HG03108 (cell line): ENCODE results near the gene RAPGEF2.

Experiments used
- ATAC-seq: cut with Tn5 transposase; IDR thresholded peaks from one replicate; pipeline ENCODE4 v1.9.1; 2021; ENCODE audit warnings: moderate library complexity; ENCODE audit not compliant: unreplicated experiment

RAPGEF2 gene

DNA sequence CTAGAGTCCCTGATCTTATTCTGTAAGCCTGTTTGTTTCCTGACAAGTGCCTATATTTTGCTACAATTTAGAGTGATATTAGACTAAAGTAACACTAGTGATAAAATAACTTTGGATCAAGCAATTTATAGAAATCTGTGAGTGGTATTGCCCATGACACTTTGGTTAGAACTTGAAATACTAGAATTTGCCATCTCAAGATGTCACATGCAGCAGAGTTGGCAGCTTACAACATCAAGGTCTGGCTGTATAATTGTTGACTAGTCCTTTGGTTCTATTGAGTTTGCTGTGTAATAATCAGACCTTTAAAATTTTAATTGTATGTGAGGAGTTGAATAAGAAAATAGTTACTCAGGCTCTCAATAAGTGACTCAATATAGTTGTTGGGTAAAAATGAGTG is 167.1 kb downstream of the RAPGEF2 start:
- no peak for ATAC-seq

DNA sequence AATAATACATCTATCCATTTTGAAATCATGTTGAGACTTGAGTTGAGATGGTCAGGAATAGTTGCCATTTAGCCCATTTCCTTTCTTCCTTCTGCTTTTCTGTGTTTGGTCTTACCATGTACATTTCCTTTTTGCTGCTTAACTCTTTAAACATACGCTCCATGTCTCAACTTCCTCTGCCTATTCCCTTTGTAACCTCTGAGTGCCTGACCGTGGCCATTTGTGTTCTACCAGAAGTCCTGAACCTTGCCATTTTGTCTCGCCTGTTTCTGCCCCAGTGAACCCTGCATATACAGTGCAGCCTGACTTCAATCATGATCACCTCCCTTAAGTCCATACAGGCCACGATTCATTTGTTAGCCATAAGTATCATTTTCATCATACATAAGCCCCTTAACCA is 169.0 kb downstream of the RAPGEF2 start:
- ATAC-seq, result no peak

DNA sequence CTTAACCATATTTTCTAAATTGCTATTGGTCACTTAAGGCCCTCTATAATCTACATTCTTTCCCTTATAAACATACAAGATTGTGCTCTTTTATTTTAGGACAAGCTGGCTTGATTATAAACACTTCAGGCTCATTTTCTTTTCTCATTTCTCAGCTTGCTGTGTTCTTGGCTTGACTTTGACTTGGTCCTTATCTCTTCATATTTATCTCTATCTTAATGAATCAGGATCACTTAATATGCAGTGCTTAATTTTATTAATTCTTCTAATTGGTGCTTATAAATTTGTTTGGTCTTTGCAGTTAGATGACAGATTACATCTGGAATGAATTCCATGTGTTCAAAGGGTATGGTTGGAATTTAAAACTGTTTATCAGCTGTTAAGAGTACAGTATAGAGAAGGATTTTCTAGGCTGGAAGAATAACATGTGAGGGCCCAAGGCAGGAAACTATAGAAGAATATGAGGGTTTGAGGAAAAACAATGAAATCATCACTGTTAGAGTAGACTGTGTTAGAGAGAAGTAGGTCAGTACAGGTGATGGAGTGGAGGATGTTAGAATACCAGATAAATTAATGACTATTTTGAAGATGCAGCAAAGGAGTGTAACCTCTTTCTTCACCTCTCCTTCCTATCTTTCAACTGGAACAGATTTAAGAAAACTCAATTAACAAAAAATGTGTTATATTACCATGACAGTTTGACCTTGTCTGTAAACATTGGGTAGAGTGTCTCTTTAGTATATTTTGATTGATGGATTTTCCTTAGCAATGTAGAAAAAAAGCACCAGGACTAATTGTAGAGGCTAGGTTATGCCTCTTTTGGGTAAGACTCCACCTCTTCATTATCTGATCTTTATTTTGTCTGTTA is 169.6 kb downstream of the RAPGEF2 start:
- ATAC-seq, result no peak

GRCh38 chr4:159273141-159273438 is 170.2 kb downstream of the RAPGEF2 start:
- no peak for ATAC-seq

DNA sequence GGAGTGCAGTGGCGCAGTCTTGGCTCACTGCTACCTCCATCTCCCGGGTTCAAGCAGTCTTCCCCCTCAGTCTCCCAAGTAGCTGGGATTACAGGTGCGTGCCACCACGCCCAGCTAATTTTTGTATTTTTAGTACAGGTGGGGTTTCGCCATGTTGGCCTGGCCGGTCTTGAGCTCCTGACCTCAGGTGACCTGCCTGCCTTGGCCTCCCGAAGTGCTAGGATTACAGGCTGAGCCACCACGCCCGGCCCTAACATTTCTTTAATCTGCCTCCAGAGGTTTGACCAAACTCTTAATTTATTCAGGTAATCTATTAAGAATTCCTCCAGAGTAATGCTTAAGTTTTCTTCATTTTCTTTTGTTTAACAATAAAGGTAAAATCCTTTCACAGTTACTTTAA is 171.0 kb downstream of the RAPGEF2 start:
- ATAC-seq, result no peak

DNA sequence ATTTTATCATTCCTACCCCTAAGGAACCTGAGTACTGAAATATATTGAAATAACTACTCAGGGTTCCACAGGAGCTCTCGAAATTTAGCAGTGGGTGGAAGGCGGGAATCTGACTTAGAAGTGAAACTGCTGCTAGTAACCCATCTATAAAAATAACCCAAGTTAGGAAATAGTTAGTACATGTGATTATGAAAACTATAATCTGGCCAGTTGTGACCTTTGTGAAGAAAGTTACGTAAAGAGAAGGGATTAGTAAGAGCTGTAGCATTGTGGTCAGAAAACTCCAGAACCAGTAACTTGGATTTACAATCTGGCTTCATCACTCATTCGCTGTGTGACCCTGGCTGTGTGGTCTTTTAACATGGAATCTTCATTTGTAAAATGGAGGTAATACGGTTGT is 175.5 kb downstream of the RAPGEF2 start:
- no peak for ATAC-seq

DNA sequence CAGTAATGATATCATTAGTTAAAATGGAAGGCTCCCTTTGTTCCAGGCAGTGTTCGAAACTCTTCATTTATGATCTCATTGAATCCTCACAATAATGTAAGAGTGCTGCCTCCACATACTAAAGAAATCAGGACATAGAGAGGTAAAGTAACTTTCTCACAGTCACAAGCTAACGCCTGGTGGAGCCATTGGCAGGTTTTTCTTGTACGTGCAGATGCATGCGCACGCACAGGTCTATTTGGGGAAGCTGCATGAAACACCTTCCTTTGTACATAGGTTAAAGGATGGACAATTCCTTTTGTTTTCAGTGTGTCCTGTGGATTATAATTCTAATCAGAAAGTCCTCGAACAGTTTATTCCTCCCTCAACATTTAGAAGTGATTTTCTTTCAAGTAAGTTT is 176.2 kb downstream of the RAPGEF2 start:
- no peak for ATAC-seq

GRCh38 chr4:159280442-159281172 is 177.7 kb downstream of the RAPGEF2 start:
- no peak for ATAC-seq

GRCh38 chr4:159281771-159282170 is 178.9 kb downstream of the RAPGEF2 start:
- no peak for ATAC-seq

GRCh38 chr4:159282329-159282728 is 179.4 kb downstream of the RAPGEF2 start:
- no peak for ATAC-seq

- ATAC-seq, result no peak
Measured at GRCh38 chr4:159282944-159283343, 180.1 kb downstream of the RAPGEF2 start.

- ATAC-seq, result no peak
Measured at GRCh38 chr4:159283696-159284095, 180.8 kb downstream of the RAPGEF2 start.

DNA sequence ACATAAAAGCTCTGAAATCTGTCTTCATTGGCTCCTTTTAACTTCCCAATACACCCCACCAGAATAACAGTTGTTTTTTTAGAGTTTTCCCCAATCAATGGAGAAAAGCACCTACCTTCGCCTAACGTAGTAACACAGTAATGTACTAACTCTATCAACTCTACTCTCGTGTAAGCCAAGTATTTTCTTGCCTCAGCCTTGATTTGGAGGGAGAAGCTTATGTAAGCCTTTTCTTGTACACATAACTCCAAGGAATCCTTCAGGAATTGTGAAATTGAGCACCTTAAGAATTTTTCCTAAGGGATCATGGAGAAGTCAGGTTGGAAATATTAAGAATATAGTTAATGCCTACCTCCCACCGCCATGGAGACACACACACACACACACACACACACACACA is 181.2 kb downstream of the RAPGEF2 start:
- ATAC-seq, result no peak

DNA sequence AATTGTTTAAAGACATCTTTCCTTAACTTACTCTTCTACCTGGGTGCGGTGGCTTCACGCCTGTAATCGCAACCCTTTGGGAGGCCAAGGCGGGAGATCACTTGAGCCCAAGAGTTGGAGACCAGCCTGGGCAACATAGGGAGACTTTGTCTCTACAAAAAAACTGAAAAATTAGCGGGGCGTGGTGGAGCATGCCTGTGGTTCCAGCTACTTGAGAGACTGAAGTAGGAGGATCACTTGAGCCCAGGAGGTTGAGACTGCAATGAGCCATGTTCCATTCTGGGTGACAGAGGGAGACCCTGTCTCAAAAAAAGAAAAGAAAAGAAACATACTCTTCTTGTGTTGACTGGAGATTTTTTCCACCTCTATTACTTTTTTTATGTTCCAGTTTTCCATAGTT is 181.9 kb downstream of the RAPGEF2 start:
- ATAC-seq, result no peak

GRCh38 chr4:159287767-159288166 is 184.9 kb downstream of the RAPGEF2 start:
- ATAC-seq, result no peak

- no peak for ATAC-seq
Measured at GRCh38 chr4:159289682-159290081, 186.8 kb downstream of the RAPGEF2 start.

DNA sequence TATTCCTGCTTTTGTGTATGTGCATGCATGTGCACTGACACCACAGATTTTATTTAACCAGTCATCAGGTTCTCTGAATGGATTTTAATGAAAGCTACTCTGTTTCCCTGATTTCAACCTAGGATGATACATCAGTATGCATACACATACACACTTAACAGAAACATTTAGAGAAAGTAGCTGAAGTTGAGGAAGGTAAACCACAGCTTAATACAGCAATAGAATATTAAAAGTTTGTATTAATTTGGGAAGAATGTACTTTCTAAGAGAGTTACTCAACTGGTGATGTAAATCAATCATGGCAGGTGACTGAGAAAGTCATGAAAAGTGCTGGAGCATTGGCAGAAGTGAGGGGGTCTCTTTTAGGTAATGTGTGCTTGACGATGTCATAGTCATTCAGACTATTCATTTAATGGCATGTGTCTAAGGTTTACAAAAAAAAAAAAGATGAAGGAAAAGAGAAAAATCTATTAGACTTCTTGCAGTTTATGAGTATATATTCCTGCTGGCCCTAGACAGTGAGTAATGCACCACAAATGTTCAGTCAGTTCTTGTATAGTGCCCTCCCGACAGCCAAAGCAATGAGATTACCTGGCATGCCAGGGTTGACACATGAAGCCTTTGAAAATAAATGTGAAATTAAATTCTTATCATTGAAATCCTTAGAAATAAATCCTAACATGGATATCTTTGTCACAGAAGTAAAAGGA is 187.6 kb downstream of the RAPGEF2 start:
- no peak for ATAC-seq

- no peak for ATAC-seq
Measured at GRCh38 chr4:159291176-159291575, 188.3 kb downstream of the RAPGEF2 start.

- no peak for ATAC-seq
Measured at GRCh38 chr4:159292137-159292896, 189.4 kb downstream of the RAPGEF2 start.

DNA sequence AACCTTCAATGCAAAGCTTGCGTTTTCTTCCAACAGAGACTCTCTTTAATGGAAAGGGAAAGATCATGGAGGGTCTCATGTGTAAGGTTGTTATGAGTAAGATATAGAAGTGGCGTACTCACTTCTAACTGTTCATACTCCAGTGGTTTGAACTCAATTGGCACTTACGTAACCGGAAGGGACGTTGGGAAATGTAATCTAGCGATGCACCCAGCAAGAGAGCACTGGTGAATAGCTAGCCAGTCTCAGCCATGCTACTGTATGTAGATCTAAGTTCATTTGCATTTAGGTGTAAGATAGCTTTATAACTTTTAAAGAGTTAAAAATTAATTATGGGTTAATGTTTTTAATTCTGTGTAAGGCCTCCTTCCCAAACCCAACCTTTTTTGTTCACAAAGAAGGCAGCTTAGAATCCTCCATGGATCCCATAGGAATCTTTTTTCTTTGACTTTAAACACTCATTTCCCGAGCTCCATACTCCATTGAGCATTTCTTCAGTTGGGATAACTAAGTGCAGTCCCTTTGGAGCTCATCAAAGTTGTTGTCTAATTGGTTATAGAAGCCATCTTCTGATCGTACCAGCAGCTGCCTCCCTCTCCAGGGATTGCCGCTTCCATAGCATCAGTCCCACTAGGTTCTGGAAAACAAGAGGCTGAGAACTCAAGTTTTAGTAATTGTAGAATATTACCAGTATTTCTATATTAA is 191.1 kb downstream of the RAPGEF2 start:
- no peak for ATAC-seq

- ATAC-seq, result no peak
Measured at GRCh38 chr4:159296061-159296460, 193.2 kb downstream of the RAPGEF2 start.
